Mucosa of descending colon (tissue), 3 donors: ENCODE data around the gene PTPRJ. TPM values are rescaled to one million over a fixed set of nuclear protein-coding genes. Genes with fewer than 3 reads are reported as not detected.

Source experiments
- ATAC-seq: fragments of 200-7000 bp; cut with Tn5 transposase; one replicate; pipeline ENCODE4 v1.9.1; 2020; ENCODE audit warnings: mild to moderate bottlenecking, moderate library complexity
- DNase-seq, 3 donors: peaks; one replicate each; pipeline ENCODE4 v3.0.0-alpha.2; 2020
- H3K36me3 ChIP-seq: fragments of 200-600 bp; one replicate; pipeline ENCODE4 v1.8.0; 2021; ENCODE audit warnings: low read depth, mild to moderate bottlenecking
- H3K4me1 ChIP-seq: fragments of 200-600 bp; one replicate; pipeline ENCODE4 v1.8.0; 2021; ENCODE audit warnings: low read depth, mild to moderate bottlenecking
- H3K4me3 ChIP-seq: fragments of 200-600 bp; one replicate; pipeline ENCODE4 v1.8.0; 2021; ENCODE audit warnings: mild to moderate bottlenecking
- H3K9me3 ChIP-seq: fragments of 200-600 bp; one replicate; pipeline ENCODE4 v1.8.0; 2021; ENCODE audit warnings: mild to moderate bottlenecking
- intact Hi-C, 2 donors: fragments of 100-400 bp; cut with DNase I in 1 of 2; cut with micrococcal nuclease in 1 of 2; formaldehyde crosslinking; loops; one replicate each; pipeline versions ENCODE4 v1.11.0 to v1.11.1; 2022; cut with DNase I, micrococcal nuclease
- total RNA-seq, 3 donors: library from RNA; stranded (reverse); fragmentation: NEBNext Ultra II Directional in 2 of 3; extraction: Animal tissue kit (Norgen Biotek cat#: 25700) in 2 of 3; gene quantifications; one replicate each; pipeline versions ENCODE4 v1.2.1 to v1.2.4, GENCODE V29; 2021 to 2023
- TF ChIP-seq, protein P1 (sequence below): fragments of 200-600 bp; IDR thresholded peaks from one replicate; pipeline ENCODE4 v1.8.0; 2022; ENCODE audit warnings: antibody characterized with exemption, mild to moderate bottlenecking
- donor health status: DM: no; HTN: no; CAD: no; lungs with moderate emphysema.
- donor health status: DM: no; HTN: no; CAD: no.
- donor health status: DM: no; HTN: yes; CAD: no.

Gene PTPRJ
- total RNA-seq, 3 donors from 2014 or later, result 27.8 to 54.6 (median 44.0) TPM

DNA sequence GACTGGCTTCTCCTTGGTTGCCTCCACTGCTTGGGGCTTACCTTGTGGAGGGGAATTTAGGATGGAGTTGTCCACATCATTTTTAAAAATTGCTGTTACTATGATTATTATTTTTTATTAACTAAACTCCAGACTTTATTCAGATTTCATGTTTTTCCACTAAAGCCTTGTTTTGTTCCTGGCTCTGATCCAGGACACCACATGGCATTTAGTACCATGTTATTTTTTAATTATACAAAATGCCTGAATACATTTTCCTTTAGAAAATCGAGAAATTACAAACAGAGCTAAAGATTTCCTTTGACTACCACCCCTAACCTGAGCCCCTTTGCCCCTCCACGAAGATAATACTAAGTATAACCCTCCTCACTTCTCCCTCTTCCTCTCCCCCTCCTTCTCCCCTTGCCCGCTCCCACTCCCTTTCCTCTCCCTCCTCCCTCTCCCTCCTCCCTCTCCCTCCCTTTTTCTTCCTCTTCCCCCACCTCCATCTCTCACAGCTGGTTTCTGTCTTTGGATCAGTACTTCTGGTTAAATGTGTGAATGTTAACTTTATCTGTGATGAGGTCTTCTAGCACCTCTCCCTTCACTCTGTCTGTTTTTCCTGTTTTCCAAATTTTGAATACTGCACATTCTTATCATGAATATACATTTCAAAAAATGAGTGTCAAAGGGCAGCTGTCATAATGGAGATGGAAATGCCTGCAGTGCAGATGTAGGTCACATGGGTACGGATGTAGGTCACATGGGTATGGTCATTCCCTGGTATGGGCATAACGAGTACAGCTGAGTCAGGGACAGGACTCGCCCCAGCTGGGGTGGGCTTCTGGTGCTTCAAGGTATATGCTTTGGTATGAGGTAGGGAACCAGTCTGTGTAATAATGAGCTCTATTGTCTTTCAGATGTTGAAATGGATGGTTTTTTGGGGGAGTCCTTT is 181.9 kb downstream of the PTPRJ start:
- no peaks in the 10 kb centered on the region for H3K9me3 ChIP-seq
- no peaks in the 10 kb centered on the region for H3K36me3 ChIP-seq
- intact Hi-C loops, result no loop called here
- no peaks in the 10 kb centered on the region for H3K4me1 ChIP-seq
- TF ChIP-seq, protein P1, sequence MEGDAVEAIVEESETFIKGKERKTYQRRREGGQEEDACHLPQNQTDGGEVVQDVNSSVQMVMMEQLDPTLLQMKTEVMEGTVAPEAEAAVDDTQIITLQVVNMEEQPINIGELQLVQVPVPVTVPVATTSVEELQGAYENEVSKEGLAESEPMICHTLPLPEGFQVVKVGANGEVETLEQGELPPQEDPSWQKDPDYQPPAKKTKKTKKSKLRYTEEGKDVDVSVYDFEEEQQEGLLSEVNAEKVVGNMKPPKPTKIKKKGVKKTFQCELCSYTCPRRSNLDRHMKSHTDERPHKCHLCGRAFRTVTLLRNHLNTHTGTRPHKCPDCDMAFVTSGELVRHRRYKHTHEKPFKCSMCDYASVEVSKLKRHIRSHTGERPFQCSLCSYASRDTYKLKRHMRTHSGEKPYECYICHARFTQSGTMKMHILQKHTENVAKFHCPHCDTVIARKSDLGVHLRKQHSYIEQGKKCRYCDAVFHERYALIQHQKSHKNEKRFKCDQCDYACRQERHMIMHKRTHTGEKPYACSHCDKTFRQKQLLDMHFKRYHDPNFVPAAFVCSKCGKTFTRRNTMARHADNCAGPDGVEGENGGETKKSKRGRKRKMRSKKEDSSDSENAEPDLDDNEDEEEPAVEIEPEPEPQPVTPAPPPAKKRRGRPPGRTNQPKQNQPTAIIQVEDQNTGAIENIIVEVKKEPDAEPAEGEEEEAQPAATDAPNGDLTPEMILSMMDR, result no peak
- no peak overlapping the region for H3K4me3 ChIP-seq
- no peak for DNase-seq
- ATAC-seq, result no peak

DNA sequence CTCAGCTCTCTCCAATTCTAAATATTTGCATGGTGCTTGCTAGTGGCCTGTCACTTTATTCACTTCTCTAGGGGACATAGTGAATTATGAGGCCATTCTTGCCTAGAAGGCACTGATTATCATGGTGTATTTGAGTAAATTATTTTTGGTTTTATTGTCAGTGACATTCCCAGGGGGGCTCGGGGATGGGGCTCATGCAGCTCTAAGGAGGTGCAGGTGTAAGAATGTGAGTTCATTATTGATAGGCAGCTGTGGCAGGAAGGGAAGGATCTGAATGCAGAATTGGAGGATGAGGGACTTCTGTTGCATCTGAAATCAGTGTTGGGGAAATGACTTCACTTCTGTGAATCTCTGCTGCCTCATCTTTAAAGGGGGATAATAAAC is 182.5 kb downstream of the PTPRJ start:
- intact Hi-C loops, result no loop called here
- TF ChIP-seq, protein P1, result no peak
- Histone ChIP-seq H3K36me3 (no peaks in the 10 kb centered on the region), H3K9me3 (no peaks in the 10 kb centered on the region), H3K4me1 (no peaks in the 10 kb centered on the region), H3K4me3 (no peak overlapping the region)
- ATAC-seq (no peak), DNase-seq (no peak)

DNA sequence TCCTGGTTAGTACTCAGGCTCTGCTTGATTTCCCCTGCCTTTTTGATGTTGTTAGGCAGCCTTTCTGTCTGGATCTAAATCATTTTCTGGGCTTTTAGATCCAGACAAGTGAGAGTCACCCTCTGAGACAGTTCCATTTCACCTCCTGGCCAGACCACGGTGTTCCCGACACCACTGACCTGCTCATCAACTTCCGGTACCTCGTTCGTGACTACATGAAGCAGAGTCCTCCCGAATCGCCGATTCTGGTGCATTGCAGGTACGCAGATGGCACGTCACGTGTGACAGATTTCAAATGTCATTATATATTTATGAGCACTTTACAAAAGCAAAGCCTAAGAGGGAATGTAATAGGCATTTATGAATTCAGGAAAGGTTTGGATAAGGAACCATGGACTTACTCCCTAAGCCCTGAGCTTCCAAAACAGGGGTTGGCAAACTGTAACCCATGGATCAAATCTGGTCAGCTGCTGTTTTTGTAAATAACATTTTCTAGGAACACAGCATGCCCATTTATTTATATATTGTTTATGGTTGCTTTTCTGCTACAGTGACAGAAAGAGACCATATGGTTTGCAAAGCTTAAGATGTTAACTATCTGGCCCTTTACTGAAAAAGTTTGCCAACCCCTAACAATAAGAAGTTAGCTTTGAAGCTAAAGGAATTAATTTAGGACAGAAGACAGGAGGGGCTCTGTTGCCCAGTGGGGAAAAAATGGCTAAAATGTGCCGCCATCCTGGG is 183.2 kb downstream of the PTPRJ start:
- Histone ChIP-seq H3K4me3 (no peak overlapping the region), H3K9me3 (no peaks in the 10 kb centered on the region), H3K4me1 (no peaks in the 10 kb centered on the region), H3K36me3 (no peaks in the 10 kb centered on the region)
- intact Hi-C loops, result no loop called here
- TF ChIP-seq, protein P1, result no peak
- ATAC-seq (no peak), DNase-seq (no peak)

DNA sequence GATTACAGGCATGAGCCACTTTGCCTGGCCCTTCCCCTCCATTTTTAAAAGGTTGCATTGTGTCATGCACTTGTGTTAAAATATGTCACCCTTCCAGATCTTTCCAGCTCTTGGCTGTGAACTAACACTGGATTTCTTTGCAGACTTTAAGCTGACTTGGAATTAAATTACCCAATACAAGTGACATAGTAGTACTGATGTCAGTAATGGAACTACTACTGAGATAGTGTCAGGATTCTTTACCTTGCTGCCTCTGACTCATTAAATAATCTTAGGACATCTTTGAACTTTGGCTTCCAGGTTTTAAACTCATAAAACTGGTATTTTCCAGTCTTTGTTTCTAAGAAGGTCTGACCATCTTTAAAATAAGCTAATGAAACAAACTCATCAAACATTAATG is 184.5 kb downstream of the PTPRJ start:
- DNase-seq, result no peak
- Histone ChIP-seq H3K36me3 (no peaks in the 10 kb centered on the region), H3K9me3 (no peaks in the 10 kb centered on the region), H3K4me3 (no peak overlapping the region), H3K4me1 (no peaks in the 10 kb centered on the region)
- peak; percentile 31 for ATAC-seq
- TF ChIP-seq, protein P1, result no peak
- intact Hi-C loops, result no loop called here

DNA sequence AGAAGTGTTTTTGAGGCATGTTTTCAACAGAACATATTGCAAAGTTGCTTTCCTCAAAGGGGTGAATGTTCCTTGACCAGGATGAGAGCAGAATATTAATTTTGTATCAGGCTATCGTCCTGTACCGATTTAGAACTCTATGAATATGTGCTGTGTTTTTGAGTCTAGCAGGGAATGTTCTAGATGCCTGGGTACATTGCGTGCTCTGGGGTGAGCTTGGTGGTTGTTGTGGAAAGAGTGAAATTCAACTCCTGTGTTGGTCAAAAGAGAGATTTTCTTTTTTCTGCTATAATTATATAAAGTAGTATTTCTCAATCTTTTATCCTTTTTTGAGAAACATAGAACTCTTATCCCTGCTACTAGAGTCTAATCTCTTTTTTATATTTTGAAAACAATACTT is 185.1 kb downstream of the PTPRJ start:
- no peaks in the 10 kb centered on the region for H3K4me1 ChIP-seq
- TF ChIP-seq, protein P1, result no peak
- intact Hi-C loops, result no loop called here
- no peak overlapping the region for H3K4me3 ChIP-seq
- H3K36me3 ChIP-seq, result no peaks in the 10 kb centered on the region
- no peaks in the 10 kb centered on the region for H3K9me3 ChIP-seq
- ATAC-seq (no peak), DNase-seq (no peak)
